GM12872 (cell line): ENCODE results near the gene DNAH1.

ENCODE experiments used
- CTCF ChIP-seq: IDR thresholded peaks from 3 replicates; pipeline ENCODE4 v1.5.1; 2011; ENCODE audit warnings: low read depth, mild to moderate bottlenecking, low read length, moderate library complexity; ENCODE audit not compliant: insufficient read depth

DNAH1 gene

GRCh38 chr3:52321481-52321880 is 5.4 kb downstream of the DNAH1 start:
- no peak for TF ChIP-seq CTCF

GRCh38 chr3:52322466-52322865 is 6.3 kb downstream of the DNAH1 start:
- TF ChIP-seq CTCF: no peak

- no peak for TF ChIP-seq CTCF
Measured at GRCh38 chr3:52323526-52324295, 7.6 kb downstream of the DNAH1 start.

GRCh38 chr3:52324676-52325075 is 8.6 kb downstream of the DNAH1 start:
- no peak for TF ChIP-seq CTCF

GRCh38 chr3:52325686-52326085 is 9.6 kb downstream of the DNAH1 start:
- TF ChIP-seq CTCF: no peak

- no peak for TF ChIP-seq CTCF
Measured at GRCh38 chr3:52326976-52327375, 10.9 kb downstream of the DNAH1 start.

GRCh38 chr3:52327486-52328290 is 11.6 kb downstream of the DNAH1 start:
- no peak for TF ChIP-seq CTCF
